GM12874 (cell line): Measurements from ENCODE around the gene NXN.

Experiments
- CTCF ChIP-seq: IDR thresholded peaks from 2 replicates; pipeline ENCODE4 v1.5.1; 2011; ENCODE audit warnings: low read depth, mild to moderate bottlenecking, control low read depth, low read length, moderate library complexity; ENCODE audit not compliant: insufficient read depth

NXN gene

DNA sequence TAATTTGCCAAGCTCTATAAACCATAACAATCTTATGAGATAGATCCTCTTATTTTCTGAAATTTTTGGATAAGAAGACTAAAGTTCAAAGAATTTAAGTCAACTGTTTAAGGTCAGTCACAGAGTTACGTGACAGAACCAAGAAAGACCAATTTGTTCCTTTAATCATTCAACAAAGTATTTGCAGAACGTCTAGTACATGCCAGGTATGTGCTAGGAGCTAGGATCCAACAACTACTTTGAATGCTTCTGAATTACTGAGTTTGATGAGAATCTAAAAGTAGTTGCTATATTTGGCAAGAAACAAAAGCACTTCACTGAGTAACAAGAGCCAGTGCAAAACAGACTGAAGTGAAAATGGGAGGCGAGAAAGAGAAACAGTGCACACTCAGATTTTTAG, 212.5 kb downstream of the NXN start:
- no peak for TF ChIP-seq CTCF

- no peak for TF ChIP-seq CTCF
Measured at GRCh38 chr17:760371-760770, 219.2 kb downstream of the NXN start.

DNA sequence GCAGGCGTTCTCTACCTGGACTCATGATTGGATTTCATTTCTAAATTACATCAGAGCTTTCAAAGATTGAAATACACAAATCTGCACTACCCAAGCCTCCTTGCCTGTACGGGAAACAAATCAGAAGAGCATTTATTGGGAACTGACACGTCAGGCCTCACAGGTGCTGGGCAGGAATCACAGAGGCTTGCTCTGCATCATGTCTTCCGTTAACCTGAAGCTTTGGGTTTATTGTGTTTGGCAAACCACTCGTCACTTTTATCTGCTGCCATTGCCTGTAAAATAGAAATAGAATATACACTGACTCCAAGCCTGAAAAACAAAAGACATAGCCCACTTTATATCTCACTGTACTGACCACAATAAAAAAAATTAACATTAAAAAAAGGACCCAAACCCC, 219.6 kb downstream of the NXN start:
- TF ChIP-seq CTCF: no peak

DNA sequence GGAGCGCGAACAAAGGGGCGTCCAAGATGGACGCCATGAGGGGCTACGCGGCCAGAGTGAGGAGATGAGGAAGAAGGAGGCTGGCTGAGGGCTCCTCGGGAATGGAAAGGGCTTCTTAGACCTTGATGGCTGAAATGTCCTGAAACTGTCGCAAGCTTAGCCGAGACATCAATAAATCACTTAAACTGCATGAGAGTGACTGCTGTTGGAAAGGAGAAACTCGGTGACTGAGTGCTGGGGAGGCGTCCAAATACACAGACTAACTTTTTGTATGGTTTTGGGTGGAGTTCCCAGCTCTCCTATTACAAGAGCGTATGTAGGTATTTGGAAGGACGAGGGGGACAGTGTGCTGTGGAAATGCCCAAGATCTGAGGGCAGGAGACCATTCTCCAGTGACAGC, 226.2 kb downstream of the NXN start:
- no peak for TF ChIP-seq CTCF

- TF ChIP-seq CTCF: no peak
Measured at GRCh38 chr17:752620-753219, 226.9 kb downstream of the NXN start.

GRCh38 chr17:752002-752619, 227.5 kb downstream of the NXN start, which contains the start of gene GEMIN4:
TSS of gene GEMIN4 (minus strand) at chr17:752264. CDS start at chr17:752142, 122 bp downstream.
- TF ChIP-seq CTCF: peak; percentile 100

DNA sequence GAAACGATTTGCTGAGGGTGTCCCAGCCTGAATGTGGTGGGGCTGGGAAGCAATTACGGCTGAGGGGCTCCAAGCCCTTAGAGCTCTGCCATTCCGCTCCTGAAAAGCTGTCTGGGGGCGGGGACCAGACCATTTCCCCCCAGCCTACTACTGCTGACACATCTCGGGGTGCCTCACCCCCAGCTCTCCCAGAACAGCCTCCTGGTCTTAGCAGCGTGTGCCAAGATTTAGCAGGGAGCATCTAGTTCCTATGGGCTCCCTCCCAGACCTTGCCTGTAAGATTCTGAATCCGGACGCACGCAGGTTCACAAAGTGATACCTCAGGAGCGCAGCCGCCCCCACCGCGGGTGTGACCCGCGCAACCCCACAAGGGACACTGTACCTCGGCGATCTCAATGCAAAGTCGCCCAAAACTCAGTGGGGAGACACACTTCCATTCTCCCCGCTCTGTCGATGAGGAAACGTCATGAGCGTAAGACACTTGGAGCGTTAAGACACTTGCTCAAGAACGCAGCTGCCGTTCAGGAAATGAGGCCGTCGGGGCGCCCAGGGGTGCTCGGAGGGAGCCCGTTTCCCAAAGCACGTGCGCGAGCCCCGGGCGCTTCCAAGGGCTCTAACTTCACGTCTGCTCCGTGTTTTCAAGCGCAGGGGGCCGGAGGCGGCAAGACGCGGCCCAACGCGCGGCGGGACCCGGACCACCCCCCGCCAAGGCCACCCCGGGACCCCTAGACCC, 228.1 kb downstream of the NXN start:
- no peak for TF ChIP-seq CTCF
